Left cardiac atrium (tissue), 4 donors: ENCODE measurements around the gene FCHO2. TPM values are rescaled to one million over a fixed set of nuclear protein-coding genes. Genes with fewer than 3 reads are reported as not detected.
"Not testable (repeated sequence)": the region's sequence is repeated elsewhere in the genome, so short reads cannot be mapped to it uniquely, and the experiment has no call there.

Source experiments
- ATAC-seq, 2 donors: fragments of 200-7000 bp; cut with Tn5 transposase; one replicate each; pipeline ENCODE4 v1.9.1; 2020; ENCODE audit warnings: mild to moderate bottlenecking in 2 of 2, moderate library complexity in 2 of 2
- DNase-seq: peaks from one replicate; pipeline ENCODE4 v3.0.0-alpha.2; 2020
- intact Hi-C, 2 donors: fragments of 100-400 bp; cut with DNase I; formaldehyde crosslinking; loops; one replicate each; pipeline versions ENCODE4 v1.14.1 to v1.15.1; 2022 to 2023
- total RNA-seq, 2 donors: library from RNA; stranded (reverse); fragmentation: NEBNext Ultra II Directional; extraction: Animal tissue kit (Norgen Biotek cat#: 25700); gene quantifications; one replicate each; pipeline ENCODE4 v1.2.1, GENCODE V29; 2021
- donor health status: DM: no; HTN: yes; CAD: no.
- donor health status: DM: no; HTN: yes; CAD: no; lungs with severe emphysema.
- donor health status: DM: yes; HTN: yes; CAD: no.
- donor health status: Dilated cardiomyopathy.

FCHO2 gene
- total RNA-seq, 2 donors from 2014 or later: 19.2 to 25.6 TPM

GRCh38 chr5:73024946-73025544 is 69.2 kb downstream of the FCHO2 start:
- intact Hi-C loops, ATAC-seq, DNase-seq: not testable (repeated sequence)

- intact Hi-C loops: no loop called here
- ATAC-seq (no peak), DNase-seq (no peak)
These were observed 71.5 kb downstream of the FCHO2 start for GRCh38 chr5:73027361-73027760.

DNA sequence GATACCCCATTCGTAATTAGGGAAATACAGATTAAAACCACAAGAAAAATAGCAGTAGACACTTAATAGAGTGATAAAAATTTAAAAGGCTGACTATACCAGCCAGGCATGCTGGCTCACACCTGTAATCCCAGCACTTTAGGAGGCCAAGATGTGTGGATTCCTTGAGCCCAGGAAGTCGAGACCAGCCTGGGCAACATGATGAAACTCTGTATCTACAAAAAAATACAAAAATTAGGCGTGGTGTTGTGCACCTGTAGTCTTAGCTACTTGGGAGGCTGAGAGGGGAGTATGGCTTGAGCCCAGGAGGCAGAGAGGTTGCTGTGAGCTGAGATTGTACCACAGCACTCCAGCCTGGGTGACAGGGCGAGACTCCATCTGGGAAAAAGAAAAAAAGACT is 72.0 kb downstream of the FCHO2 start:
- DNase-seq (no peak), ATAC-seq (no peak)
- intact Hi-C loops: no loop called here

DNA sequence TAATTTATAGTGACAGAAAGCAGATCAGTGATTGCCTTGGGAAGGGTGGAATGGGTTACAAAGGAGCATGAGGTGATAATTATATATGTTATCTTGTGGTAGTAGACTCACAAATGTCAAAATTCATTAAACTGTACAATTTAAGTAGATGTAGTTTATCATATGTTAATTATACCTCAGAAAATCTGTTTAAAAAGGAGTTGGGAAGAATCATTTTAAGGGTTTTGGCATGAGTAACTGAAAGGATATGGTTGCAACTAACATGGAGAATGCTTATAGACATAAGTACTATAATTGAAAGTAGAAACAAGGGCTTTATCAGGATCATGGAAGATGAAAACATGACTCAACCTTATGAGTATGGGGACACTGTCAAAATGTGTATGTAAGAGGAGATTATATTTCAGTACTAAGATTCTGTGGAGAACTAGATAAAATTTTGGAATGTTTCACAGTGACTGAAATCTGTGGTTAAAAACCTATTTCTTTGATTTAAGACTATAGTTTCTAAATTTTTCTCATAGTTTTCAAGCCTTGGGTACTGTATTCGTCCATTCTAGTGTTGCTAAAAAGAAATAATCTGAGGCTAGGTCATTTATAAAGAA is 73.3 kb downstream of the FCHO2 start:
- DNase-seq: no peak
- intact Hi-C loops: no loop called here
- no peak for ATAC-seq

- ATAC-seq (no peak), DNase-seq (no peak)
- intact Hi-C loops: no loop called here
These were observed 74.7 kb downstream of the FCHO2 start for GRCh38 chr5:73030531-73030930.

DNA sequence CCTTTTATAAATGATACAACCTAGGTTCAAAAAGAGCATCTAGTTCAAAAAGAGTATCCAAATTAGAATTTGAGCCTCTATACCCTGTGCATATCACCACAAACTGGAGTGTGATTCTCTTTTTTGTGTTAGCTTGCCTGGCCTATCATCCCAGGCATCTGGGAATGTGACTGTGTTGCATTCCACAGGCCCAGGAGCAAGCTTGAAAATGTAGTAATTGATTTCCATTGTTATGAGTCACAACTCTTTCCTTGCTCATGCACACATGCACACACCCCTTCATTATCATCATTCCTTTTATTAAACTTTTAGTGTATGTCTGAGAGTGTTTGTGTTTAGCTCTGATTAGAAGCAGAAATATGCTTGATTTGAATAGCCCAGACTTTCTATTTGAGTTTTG is 75.2 kb downstream of the FCHO2 start:
- DNase-seq: no peak
- intact Hi-C loops: no loop called here
- peak in 1 of 2 donors; percentile 18 for ATAC-seq

DNA sequence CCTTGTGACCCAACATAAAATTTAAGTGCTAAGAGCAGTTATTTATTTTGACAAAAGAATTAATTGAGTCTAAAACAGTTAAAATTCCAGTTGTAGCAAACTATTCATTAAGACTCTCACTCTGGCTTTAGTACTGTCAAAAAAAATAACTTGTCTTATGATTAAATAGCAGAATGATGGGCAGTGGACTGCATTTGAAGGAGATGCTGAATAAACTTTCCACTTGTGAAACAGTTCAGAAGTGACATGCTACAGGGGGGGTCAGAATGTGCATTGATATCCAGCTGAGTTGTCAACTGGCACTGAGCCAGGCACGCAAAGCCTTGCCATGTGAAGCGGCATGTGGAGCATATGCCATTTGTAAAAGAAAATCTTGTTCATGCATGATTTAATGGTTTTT is 76.0 kb downstream of the FCHO2 start:
- peak; percentile 30 for DNase-seq
- intact Hi-C loops: no loop called here
- no peak for ATAC-seq

- DNase-seq: no peak
- no peak for ATAC-seq
- intact Hi-C loops: no loop called here
These were observed 76.8 kb downstream of the FCHO2 start for GRCh38 chr5:73032635-73033034.

- intact Hi-C loops: no loop called here
- DNase-seq: no peak
- no peak for ATAC-seq
These were observed 81.7 kb downstream of the FCHO2 start for GRCh38 chr5:73037545-73037944.

GRCh38 chr5:73039082-73039481 is 83.2 kb downstream of the FCHO2 start:
- no peak for ATAC-seq
- DNase-seq: no peak
- intact Hi-C loops: no loop called here

DNA sequence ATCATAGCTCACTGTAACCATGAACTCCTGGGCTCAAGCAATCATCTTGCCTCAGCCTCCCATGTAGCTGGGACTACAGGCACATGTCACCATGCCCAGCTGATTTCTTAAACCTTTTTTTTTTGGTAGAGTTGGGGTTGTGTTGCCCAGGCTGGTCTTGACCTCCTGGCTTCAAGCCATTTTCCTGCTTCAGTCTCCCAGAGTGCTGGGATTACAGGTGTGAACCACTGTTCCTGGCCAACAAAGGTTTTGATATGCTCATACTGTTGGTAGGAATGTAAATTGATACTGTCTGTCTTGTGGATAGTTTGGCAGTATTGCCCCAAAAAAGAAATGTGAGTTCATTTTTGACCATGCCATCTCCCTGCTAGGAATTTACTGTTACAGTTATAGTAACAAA is 87.2 kb downstream of the FCHO2 start:
- intact Hi-C loops: no loop called here
- ATAC-seq: no peak

DNA sequence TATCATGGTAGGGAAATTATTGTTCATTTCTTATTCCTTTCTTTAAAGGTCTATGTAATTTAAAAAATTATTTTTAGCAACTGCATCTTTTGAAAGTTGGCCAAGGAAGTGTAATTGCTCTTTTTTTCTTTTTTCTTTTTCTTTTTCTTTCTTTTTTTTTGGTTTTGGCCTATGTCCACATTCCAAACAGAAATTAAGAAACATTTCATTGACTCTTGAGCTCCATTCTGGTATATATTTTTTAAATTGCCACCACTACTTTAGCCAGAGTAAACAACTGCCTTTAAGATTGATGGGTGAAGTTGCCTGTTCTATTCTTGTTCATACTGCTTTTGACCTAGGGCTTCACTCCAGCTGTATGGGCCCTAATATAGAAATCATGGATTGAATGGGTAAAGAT is 88.7 kb downstream of the FCHO2 start:
- no peak for ATAC-seq
- DNase-seq: no peak
- intact Hi-C loops: no loop called here

More for the DNA sequence above, 87.2 kb downstream of the FCHO2 start:
- no peak for DNase-seq

DNA sequence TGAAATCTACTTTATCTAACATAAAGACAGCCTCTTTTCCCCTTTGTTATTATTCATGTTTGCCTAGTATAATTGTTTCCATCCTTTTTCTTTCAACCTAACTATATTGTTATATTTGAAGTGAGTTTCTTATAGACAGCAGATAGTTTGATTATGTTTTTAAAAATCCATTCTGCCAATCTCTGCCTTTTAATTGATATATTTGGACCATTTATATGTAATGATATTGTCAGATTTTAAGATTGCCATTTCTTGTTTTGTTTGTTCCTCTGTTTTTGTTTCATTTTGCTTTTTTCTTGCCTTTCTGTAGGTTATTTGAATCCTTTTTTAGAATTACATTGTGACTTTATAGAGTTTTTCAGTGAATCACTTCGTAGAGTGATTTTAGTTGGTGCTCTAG is 89.8 kb downstream of the FCHO2 start:
- ATAC-seq (no peak), DNase-seq (no peak)
- intact Hi-C loops: no loop called here

GRCh38 chr5:73061593-73061992 is 105.8 kb downstream of the FCHO2 start:
- intact Hi-C loops: no loop called here
- no peak for ATAC-seq

DNA sequence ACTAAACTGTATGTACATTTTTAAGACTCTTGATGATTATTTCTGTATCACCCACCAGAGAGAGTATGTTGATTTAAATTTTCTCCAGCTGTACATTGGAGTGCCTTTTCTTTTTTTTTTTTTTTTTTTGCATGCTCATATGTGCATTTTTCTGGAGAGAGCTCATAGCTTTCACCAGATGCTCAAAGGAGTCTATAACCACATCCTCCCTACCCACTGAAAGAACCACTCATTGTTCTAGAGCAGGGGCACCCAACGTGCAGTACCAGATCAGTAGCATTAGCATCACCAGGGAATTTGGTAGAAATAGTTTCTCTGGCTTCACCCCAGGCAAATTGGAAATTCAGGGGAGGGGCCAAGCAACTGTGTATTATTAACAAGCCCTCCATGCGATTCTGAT is 110.6 kb downstream of the FCHO2 start:
- no peak for ATAC-seq

More at GRCh38 chr5:73061593-73061992, 105.8 kb downstream of the FCHO2 start:
- no peak for DNase-seq

DNA sequence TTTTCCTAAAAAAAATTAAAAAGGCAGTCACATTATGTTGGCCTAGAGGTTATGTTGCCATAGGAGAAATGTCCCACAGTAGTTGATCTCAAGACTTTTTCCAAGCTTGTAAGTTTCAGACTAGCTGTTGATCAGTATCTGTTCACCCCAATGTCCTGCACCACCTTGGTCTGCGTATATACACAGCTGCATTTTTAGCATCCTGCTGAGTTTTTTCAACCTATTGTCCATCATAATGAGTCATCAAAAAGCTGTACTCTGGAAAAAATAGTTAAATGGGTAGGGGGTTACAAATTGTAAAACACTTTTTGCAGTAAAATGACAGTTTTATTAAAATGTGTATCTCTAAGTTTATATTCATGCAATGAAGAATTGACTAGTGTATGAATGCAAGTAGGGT is 111.4 kb downstream of the FCHO2 start:
- intact Hi-C loops: no loop called here
- no peak for DNase-seq
- no peak for ATAC-seq

More for the DNA sequence above, 110.6 kb downstream of the FCHO2 start:
- intact Hi-C loops: no loop called here
- DNase-seq: no peak

DNA sequence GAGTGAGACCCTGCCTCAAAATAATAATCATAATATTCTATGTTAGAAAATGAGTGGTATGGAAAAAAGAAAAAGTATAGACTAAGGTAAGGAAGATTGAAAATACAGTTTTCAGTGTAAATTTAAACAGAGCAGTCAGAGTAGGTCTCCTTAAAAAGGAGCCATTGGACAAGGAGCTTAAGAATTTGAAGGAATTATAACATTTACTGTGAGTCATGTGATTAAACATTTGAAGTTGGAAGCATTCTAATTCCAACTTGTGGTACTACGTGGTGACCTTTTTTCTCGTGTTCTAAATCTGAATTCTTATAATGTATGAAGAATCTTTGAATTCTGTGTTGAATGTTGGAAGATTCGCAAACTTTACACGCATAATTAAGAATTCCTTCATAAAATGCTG is 125.3 kb downstream of the FCHO2 start:
- no peak for DNase-seq

DNA sequence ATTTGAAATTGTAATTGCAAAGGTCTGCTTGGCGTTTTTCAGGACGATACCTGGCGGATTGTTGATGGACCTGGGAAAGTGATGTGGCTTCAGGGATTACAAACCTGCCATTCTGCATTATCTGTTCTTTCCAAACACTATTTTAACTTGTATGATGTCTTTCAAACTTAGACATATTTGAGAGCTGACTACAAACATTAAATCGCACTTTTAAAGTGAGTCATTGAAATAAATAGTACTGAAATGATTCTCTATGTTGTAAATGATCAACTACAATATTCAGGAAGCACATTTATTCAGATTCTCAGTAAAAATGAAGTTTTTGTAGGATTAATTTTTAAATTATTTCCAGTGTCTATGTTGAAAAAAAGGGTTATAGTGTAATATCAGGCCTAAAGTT is 132.2 kb downstream of the FCHO2 start:
- ATAC-seq: no peak
- no peak for DNase-seq
- intact Hi-C loops: loop anchor here in 1 of 2 donors (10.0 kb wide), 1 partner anchor 447 kb away; no protein-coding TSS in a partner anchor

More for the DNA sequence above, 125.3 kb downstream of the FCHO2 start:
- intact Hi-C loops: loop anchor here (5.0 to 10.0 kb wide), 3 partner anchors 121 to 454 kb away; no protein-coding TSS in a partner anchor
- ATAC-seq: no peak

DNA sequence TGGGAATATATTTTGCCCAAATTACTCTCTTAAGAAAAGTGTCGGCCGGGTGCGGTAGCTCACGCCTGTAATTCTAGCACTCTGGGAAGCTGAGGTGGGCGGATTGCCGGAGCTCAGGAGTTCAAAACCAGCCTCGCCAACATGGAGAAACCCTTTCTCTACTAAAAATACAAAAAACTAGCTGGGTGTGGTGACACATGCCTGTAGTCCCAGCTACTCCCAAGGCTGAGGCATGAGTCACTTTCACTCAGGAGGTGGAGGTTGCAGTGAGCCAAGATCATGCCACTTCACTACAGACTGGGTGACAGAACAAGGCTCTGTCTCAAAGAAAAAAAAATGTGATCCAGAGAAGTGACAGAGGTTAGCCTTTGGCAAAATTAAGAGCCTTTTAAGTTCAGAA is 138.1 kb downstream of the FCHO2 start:
- DNase-seq (no peak), ATAC-seq (peak in 1 of 2 donors; percentile 65)
- intact Hi-C loops: no loop called here

- DNase-seq: no peak
- intact Hi-C loops: no loop called here
- ATAC-seq: no peak
These were observed 138.6 kb downstream of the FCHO2 start for GRCh38 chr5:73094415-73094814.

DNA sequence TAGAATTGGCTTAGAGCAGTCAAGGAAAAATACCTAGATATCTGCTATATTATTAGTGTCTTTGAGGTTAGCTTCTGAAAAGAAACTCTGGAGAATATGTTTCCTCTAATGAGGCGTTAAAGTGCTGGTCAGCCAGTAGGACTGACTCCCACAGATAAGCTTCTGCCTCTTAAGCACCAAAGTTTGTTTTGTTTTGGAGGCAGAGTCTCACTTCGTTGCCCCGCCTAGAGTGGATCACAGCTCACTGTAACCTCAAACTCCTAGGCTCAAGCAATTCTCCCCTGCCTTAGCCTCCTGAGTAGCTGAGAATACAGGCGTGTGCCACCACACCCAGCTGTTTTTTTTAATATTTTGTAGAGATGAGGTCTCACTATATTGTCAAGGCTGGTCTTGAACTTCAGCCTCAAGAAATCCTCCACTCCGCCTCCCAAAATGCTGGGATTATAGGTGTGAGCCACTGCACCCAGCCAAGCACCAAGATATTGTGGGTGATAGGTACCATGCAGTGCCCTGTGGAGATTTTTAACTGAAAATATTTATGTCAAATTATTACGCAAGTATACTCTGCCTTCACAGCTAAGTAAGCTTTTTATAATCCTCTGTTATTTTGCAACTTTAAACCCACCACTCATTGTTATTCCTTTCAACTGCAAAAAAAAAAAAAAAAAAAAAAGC is 139.9 kb downstream of the FCHO2 start:
- no peak for ATAC-seq
- no peak for DNase-seq
- intact Hi-C loops: no loop called here
